GM19238 (cell line): ENCODE measurements around the gene MRPS27.
A peak's percentile ranks its signal among the peaks of the same experiment; 100 is the strongest.
"Not testable (repeated sequence)": the region's sequence is repeated elsewhere in the genome, so short reads cannot be mapped to it uniquely, and the experiment has no call there.

ENCODE experiments used
- DNase-seq: peaks from one replicate; pipeline ENCODE4 v3.0.0; 2011; ENCODE audit warnings: low spot score; ENCODE audit not compliant: insufficient read length

Gene MRPS27

DNA sequence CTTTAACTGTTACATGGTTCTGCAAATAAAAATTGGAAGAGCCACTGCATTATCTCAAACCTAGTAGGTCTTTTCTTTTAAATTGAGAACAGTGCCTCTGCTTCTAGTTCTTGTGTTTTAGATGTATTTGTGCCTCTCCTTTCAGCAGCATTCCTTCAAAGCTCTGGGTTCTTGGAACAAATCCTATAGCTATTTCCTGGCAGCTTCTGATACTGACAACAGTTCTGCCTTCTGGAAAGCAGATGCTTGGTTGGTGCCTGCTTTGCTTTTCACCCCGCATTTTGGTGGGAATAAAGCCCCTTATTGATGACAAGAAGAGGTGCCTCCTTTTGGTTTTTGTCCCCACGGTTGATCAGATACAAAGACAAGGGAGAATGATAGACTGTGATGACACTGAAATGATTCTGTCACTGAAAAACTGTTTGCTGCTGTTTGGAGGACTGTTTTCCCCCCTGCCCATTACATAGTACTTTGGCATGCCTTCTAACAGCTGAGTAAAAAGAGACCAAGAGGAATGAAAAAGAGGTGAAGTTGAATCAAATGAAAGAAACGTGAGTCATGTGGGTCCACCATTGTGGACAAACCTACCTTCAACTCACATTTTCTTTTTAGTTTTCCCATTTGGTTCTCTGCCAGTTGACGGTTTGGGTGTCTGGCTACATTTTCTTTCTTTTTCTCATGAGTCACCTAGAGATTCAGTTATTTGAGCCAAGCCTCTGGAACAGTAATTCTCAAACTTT is 5.7 kb upstream of the MRPS27 start:
- DNase-seq = no peak

GRCh38 chr5:72324189-72324825 is 4.3 kb upstream of the MRPS27 start:
- DNase-seq = no peak

DNA sequence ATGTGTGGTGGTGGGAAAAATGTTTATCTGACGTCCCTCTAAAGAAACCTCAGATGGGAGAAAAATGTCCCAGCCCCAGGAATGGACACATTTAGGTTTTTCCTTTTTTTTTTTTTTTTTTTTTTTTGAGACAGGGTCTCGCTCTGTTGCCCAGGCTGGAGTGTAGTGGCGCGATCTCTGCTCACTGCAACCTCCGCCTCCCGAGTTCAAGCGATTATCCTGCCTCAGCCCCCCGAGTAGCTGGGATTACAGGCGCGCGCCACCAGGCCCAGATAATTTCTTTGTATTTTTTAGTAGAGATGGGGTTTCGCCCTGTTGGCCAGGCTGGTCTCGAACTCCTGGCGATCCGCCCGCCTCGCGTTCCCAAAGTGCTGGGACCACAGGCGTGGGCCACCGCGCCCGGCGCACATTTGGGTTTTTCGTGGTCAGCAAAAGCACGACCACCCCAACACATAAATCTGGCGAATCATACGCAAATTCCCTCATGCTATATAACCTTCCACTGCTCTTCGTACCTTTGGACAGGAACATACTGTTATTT is 535 bp downstream of the MRPS27 start:
- DNase-seq = not testable (repeated sequence)

- no peak for DNase-seq
These were observed 5.4 kb downstream of the MRPS27 start for GRCh38 chr5:72314571-72315172.

DNA sequence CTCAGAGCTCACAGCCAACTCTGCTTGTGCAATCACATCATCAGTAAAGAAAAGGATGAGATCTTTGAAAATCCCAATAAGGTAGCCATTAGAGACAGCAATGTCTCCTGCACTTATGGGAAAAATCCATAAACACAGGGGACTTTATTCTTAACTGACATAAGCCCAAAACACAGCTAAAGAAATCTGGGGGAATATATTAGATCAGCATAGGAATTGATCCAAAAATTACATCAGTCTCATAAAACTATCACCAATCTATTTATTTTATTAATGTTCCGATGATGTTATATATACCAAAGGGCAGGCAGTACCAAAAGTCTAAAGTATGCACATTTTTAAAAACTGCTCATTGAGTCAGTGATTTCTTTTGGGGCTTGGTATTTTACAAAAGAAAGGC is 6.9 kb downstream of the MRPS27 start:
- no peak for DNase-seq

DNA sequence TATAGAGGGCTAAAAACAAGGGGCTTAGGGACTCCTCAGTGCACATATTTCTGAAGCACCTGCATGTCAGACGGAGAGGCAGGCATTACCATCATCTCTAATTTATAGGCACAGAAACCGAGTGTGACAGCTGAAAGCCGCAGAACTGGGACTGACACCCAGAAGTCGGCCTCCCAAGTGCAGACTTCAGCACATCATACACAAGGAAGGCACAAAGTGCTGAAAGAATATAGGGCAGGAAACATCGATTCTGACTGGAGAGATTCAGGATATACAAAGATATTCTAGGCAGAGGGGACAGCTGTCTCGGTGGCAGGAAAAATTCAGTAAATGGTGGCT is 11.2 kb downstream of the MRPS27 start:
- no peak for DNase-seq

- DNase-seq = peak; percentile 87
These were observed 11.8 kb downstream of the MRPS27 start for GRCh38 chr5:72307968-72308852.

- no peak for DNase-seq
These were observed 12.5 kb downstream of the MRPS27 start for GRCh38 chr5:72307573-72307967.

DNA sequence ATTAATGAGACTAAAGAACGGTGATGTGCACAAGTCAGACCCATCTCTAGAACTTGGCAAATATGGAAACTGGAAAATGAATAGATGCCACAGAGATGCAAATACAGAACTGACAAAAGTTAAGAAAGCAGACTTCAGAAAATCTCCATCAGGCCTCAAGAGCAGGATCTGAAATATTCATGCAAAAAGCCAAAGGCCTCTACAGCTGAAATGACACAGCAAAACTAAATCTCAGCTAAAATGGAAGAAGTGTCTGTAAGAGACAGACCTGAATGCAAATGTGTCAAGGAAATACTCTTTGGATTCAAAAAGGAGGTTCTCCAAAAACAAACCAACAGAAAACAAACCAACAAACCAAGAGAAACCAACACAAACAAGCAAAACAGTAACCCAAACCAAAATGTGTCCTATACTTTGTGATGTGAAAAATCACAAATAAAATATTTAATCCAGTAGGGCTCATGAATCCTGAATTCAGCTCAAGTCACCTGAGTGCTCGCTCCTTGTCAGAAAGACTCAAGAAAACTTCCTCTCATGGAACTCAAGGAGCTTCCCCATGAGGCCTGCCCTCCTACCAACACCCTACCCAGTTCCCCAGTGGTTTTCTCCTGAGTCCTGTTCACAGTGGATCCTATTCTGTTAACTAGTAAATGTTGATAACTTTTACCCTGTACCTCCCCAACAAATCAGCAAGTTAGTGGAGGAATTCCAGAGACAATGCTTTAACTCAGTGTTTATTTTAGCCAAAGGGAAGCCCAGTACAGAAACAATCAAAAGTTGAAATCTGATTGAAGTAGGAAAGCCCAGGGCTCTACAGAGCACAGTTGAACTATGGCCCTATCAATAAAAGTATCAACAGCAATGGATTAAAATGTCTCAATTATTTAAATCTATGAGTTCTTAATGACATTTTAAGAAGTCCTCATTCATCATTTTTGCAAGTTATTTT is 14.6 kb downstream of the MRPS27 start:
- no peak for DNase-seq

- DNase-seq = no peak
These were observed 17.9 kb downstream of the MRPS27 start for GRCh38 chr5:72302171-72302570.

GRCh38 chr5:72301557-72301956 is 18.5 kb downstream of the MRPS27 start:
- no peak for DNase-seq

GRCh38 chr5:72300590-72301339 is 19.3 kb downstream of the MRPS27 start:
- DNase-seq = no peak

DNA sequence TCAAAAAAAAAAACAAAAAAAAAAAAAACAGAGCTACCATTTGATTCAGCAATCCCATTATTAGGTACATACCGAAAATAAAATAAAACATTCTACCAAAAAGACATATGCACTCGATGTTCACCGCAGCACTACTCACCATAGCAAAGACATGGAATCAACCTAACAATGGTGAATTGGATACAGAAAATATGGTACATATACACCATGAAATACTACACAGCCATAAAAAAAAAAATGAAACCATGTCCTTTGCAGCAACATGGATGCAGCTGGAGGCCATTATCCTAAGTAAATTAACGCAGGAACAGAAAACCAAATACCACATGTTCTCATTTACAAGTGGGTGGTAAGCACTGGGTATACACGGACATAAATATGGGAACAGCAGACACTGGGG is 21.3 kb downstream of the MRPS27 start:
- no peak for DNase-seq

- not testable (repeated sequence) for DNase-seq
These were observed 21.9 kb downstream of the MRPS27 start for GRCh38 chr5:72298136-72298535.

DNA sequence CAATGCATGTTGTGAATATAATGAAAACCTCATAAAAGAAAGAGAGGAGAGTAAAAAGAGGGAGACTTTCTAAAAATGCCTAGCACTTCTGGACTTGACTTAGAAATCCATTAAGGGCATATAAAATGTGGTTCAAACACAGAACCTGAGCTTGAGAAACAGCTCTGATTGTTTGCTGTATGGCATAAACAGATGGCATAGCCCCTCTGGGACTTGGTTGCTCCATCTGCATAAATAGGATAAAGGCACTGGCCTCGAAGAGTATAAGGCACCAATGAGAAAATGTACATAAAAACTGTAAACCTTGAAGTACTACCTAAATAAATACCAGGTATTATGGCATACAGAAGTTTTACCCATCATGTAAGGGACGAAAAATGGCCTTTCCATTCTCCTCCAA is 23.8 kb downstream of the MRPS27 start:
- no peak for DNase-seq

- no peak for DNase-seq
These were observed 24.5 kb downstream of the MRPS27 start for GRCh38 chr5:72295539-72295938.

GRCh38 chr5:72294473-72294872 is 25.6 kb downstream of the MRPS27 start:
- DNase-seq = no peak

- no peak for DNase-seq
These were observed 26.5 kb downstream of the MRPS27 start for GRCh38 chr5:72293495-72294055.

DNA sequence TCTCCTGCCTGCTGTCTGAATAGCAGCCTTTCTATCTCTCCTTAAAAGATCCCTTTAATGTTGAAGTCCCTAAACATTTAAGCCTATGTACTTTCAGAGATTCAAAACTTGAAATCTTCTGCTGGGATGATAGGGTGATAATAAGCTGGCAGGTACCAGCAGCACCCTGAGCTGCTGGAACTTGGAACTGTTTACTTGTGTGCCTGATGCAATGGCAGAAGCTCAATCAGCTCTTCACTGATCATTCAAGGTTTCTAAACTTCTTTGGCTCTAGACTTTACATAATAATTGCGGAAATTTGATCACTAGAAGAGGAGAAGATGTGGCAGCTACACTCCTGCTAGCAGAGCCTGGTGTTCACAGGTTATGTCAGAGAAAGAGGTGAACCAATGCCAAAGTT is 27.6 kb downstream of the MRPS27 start:
- no peak for DNase-seq
